Keratinocyte (primary cell): ENCODE results near the gene BICD2.
A peak's percentile ranks its signal among the peaks of the same experiment; 100 is the strongest.
"Not testable (repeated sequence)": the region's sequence is repeated elsewhere in the genome, so short reads cannot be mapped to it uniquely, and the experiment has no call there.

Experiments used
- EZH2 ChIP-seq: IDR thresholded peaks from one replicate; pipeline ENCODE4 v1.6.1; 2012; ENCODE audit warnings: inconsistent platforms, mild to moderate bottlenecking, low read length, moderate library complexity
- TF ChIP-seq, protein P1 (sequence below), 3 experiments: IDR thresholded peaks in 1 of 3; conservative IDR thresholded peaks in 1 of 3; optimal IDR thresholded peaks in 1 of 3; 2 replicates in 2 of 3; 3 replicates in 1 of 3; pipeline versions ENCODE3 to v1.5.1; 2011; ENCODE audit warnings: low read length in 3 of 3, mild to moderate bottlenecking in 3 of 3, moderate library complexity in 2 of 3, control low read depth in 1 of 3, inconsistent platforms in 1 of 3; ENCODE audit not compliant: insufficient read depth in 2 of 3; ENCODE audit errors: extremely low read depth in 1 of 3

GRCh38 chr9:92809629-92810326, 45.1 kb upstream of the BICD2 start:
- TF ChIP-seq, protein P1, sequence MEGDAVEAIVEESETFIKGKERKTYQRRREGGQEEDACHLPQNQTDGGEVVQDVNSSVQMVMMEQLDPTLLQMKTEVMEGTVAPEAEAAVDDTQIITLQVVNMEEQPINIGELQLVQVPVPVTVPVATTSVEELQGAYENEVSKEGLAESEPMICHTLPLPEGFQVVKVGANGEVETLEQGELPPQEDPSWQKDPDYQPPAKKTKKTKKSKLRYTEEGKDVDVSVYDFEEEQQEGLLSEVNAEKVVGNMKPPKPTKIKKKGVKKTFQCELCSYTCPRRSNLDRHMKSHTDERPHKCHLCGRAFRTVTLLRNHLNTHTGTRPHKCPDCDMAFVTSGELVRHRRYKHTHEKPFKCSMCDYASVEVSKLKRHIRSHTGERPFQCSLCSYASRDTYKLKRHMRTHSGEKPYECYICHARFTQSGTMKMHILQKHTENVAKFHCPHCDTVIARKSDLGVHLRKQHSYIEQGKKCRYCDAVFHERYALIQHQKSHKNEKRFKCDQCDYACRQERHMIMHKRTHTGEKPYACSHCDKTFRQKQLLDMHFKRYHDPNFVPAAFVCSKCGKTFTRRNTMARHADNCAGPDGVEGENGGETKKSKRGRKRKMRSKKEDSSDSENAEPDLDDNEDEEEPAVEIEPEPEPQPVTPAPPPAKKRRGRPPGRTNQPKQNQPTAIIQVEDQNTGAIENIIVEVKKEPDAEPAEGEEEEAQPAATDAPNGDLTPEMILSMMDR (optimal IDR thresholded peaks at IDR 0.05 in 1 of 3, IDR thresholded peaks at IDR 0.05 in 1 of 3, conservative IDR thresholded peaks at IDR 0.05 in 1 of 3; ENCODE audit: extremely low read depth in 1 of 3, insufficient read depth in 2 of 3, low read length in 3 of 3) = not testable (repeated sequence)
- TF ChIP-seq EZH2 = peak; percentile 74
